Superior temporal gyrus (tissue), 1 donor: ENCODE measurements around the gene RREB1.

Experiments
- DNase-seq: peaks from one replicate; pipeline ENCODE4 v3.0.0-alpha.2; 2016; ENCODE audit errors: extremely low spot score

Gene RREB1

GRCh38 chr6:7100072-7100752 lies 7.5 kb upstream of the RREB1 start:
- DNase-seq = no peak

- DNase-seq = no peak
Observed at GRCh38 chr6:7100753-7101081, 7.0 kb upstream of the RREB1 start.

DNA sequence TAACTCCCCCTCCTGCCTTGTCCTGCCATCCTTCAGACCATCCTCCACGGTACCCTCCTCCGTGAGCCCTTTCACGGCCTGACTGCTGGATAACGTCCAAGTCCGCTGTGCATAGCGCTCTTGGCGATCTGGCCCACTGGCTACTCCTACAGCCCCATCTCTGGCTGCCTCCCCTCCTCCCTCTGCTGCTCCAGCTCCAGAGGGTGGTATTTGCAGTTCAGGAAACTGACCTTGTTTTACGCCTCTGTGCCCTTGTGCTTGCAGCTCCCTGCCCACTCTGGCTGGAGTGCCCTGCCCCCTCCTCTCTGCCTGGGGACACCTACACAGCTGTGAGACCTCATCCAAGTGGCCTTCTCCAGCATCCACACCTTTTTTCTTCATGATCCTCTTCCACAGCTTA lies 6.5 kb upstream of the RREB1 start:
- no peak for DNase-seq

DNA sequence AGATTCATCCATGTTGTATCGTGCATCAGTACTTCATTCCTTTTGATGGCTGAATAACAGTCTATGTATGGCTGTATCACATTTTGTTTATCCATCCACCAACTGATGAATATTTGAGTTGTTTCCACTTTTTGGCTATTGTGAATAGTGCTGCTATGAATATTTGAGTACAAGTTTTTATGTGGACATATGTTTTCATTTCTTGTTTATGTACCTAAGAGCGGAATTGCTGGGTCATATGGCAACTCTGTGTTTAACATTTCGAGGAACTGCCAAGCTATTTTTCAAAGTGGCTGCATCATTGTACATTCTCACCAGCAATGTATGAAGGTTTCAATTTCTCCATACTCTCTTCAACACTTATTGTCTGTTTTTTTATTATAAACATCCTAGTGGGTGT lies 3.0 kb upstream of the RREB1 start:
- DNase-seq = no peak

GRCh38 chr6:7106215-7106751 lies 1.5 kb upstream of the RREB1 start:
- no peak for DNase-seq

DNA sequence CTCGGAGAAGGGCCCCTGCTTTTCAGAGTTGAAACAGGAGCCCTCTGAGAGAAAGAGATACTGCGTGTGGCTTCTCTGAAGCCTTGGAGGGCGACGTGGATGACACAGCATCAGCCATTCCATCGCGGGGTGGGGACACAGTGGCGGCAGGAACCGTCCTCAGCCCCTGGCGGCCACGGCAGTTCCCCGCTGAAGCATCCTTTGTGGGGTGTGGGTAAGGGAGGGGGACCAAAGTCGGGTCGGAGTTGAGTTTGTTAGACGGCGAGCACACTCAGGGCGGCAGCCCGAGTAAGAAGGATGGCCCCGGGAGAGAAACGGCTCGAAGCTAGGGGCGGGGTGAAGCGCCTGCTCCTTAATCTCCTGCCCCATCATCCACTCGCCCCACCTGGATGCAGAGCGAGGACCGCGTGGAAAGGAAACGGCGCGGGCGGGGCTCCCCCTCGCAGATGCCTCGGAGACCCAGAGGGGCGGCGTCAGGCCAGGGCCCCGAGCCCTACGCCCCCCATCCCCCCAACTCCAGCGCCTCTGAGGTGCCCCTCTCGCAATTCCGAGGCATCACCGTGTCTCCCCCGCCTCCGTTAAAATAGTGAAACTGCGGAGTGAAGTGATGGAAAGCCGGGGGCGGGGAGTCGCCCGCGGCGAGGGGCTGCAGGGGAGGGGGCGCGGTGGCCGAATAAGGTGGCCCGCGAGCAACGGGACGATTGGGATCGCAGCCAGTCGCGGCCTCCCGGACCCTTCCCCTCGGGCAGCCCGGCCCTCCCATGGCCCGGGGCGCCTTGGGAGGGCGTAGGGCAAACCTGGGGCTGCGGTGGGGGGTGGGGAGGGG lies 796 bp upstream of the RREB1 start:
- DNase-seq = no peak

DNA sequence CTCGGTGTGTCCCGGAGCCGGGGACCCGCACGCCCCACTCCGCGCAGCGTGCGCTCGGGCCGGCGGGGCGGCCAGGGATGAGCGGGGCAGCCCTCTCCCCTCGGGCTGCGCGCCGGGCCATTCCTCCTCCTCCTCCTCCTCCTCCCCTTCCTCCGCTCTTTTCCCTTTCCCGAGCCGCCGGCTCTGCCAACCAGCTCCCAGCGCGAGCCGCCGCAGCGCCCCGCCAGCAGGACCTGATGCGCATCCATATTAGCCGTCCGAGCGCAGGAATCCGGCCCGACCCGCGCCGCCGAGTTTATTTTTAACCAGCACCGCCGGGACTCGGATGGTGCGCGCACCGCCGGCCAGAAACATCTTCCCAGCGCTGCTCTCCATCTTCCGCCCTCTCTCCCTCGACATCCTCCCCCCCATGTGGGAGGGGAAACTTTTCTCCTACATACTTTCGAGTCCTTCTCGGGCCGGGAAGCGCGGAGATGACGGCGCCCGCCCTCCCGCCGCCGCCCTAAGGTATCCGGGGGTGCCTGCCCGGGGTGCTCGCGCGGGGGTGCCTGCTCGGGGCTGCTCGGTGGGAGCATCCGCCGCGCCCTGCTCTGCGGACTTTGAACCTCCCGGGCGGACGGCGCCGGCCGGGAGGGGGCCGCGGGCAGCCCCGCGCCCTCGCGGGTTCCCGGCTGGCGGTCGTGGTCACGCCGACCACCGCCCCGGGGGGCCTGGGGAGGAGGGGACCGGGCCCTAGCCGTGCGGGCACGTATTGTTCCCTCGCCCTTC lies 619 bp downstream of the RREB1 start:
- DNase-seq = no peak

- no peak for DNase-seq
Observed at GRCh38 chr6:7108964-7109836, 1.4 kb downstream of the RREB1 start.

- no peak for DNase-seq
Observed at GRCh38 chr6:7110092-7110792, 2.5 kb downstream of the RREB1 start.

GRCh38 chr6:7111095-7111690 lies 3.4 kb downstream of the RREB1 start:
- DNase-seq = no peak

DNA sequence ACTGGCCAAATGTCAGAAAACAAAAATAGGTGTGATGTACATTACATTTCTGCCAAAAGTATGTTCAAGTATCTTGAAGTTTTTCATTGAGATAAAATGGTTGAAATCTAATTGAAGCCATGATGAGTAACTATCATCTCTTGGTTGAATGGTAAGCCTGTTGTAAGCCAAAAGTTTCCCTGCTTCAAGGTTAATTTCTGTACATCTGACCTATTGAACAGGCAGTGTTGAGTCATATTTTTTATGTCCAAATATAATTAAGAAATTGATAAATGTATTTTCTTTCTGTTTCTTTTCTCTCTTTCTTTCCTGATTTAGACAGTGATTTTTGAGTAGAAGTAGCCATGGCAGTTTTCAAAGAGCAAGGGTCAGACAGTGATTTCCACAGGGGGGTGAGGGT lies 4.4 kb downstream of the RREB1 start:
- no peak for DNase-seq

DNA sequence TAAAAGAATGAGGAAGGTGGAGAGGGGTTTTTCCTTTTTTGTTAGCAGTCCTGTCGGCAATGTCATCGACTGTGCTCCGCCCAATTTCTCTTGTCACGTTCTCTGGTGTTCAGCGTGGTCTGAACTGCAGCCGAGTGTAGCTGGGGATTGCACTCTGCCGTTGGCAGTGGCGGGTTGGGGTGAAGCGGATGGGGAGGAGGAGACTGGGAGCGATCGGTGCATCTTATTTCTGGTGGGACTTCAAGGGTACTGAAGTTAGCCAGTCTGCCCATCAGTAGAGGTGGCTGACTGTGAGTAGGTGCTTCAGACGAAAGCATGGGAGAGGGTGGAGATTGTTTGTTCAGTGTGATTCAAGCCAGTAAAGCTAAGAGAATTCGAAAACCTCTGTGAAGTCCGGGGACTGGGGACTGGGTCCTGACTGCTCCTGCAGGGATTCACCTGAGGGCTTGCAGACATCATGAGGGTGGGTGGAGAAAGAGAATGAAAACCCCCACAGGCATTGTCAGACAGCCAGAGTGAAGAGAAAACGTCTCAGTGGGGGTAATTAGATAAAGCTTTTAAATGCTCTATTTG lies 5.1 kb downstream of the RREB1 start:
- no peak for DNase-seq

GRCh38 chr6:7114744-7115458 lies 7.1 kb downstream of the RREB1 start:
- no peak for DNase-seq

GRCh38 chr6:7115543-7116231 lies 7.9 kb downstream of the RREB1 start:
- DNase-seq = no peak

- DNase-seq = no peak
Observed at GRCh38 chr6:7119272-7119801, 11.6 kb downstream of the RREB1 start.

GRCh38 chr6:7121700-7122241 lies 14.0 kb downstream of the RREB1 start:
- DNase-seq = no peak

DNA sequence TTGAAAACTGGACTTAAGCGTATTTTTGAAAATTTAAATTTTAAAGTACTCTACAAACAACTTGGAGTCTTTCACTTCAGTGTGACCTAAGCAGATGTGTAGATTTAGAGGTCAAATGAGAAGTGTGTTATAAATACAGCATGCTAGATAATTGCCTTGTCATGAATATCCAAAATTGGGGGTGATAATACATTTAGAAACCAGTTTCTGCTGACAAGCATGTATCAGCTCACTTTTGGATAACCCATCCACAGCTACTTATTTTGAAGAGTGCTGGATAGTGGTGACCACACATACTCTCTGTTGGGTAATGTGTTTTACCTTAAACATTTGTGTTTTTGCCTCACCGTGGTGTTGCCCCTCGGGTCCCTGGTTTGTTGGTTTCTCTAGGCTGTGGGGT lies 14.9 kb downstream of the RREB1 start:
- no peak for DNase-seq

DNA sequence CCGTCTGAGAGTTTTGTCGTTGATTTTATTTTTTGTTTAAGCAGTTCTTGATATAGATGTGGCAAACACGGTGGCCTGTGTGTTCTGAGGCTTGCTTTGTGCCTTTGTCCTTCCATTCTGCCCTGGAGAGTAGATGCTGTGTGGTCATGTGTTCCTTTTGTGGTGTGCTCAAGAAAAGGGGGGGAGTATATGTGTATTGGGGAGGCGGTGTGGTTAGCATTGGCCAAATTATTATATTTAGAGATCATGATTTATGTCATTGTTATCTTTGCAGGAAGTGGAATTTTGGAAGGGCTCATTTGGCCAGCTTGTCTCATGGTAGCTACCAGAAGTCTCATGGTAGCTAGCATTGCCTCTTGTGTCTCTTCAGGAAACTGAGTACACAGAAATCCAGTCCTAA lies 16.4 kb downstream of the RREB1 start:
- no peak for DNase-seq
